T-cell (primary cell): ENCODE data around the gene LCN2. TPM values are rescaled to one million over a fixed set of nuclear protein-coding genes. Genes with fewer than 3 reads are reported as not detected.

Source experiments
- ATAC-seq, 4 experiments: fragments of 200-7000 bp in 3 of 4; fragments of 150-1000 bp in 1 of 4; cut with Tn5 transposase; replicated peaks in 1 of 4; 1 replicate in 3 of 4; 2 replicates in 1 of 4; pipeline ENCODE4 v1.10.0; 2021; ENCODE audit warnings: moderate library complexity in 3 of 4, mild to moderate bottlenecking in 2 of 4, moderate number of reproducible peaks in 1 of 4
- CTCF ChIA-PET, 2 donors: fragments of 300-600 bp; sonication (Branson Sonifier 250); formaldehyde crosslinking; loops; one replicate each; lab custom pipeline; 2022; ENCODE audit warnings: antibody characterized with exemption in 2 of 2; lab: Charles Lee
- POLR2A ChIA-PET, 2 donors: fragments of 300-600 bp; sonication (Branson Sonifier 250); formaldehyde crosslinking; loops; one replicate each; lab custom pipeline; 2022; ENCODE audit warnings: antibody characterized with exemption in 2 of 2; lab: Charles Lee
- DNase-seq, 35 experiments: peaks; one replicate each; pipeline versions ENCODE4 v3.0.0 to v3.0.0-alpha.2; 2013 to 2023
- H3K27ac ChIP-seq: one replicate; pipeline ENCODE4 v1.5.1; 2013; ENCODE audit warnings: low read length
- H3K27me3 ChIP-seq, 2 experiments: replicated peaks in 1 of 2; 1 replicate in 1 of 2; 2 replicates in 1 of 2; pipeline versions ENCODE4 v1.6.1 to v1.7.0; 2013; ENCODE audit warnings: low read length in 1 of 2, mixed read lengths in 1 of 2; ENCODE audit not compliant: control insufficient read depth in 2 of 2, insufficient read depth in 2 of 2; ENCODE audit errors: extremely low read depth in 1 of 2
- H3K36me3 ChIP-seq, 2 donors: 1 replicate in 1 of 2; 2 replicates in 1 of 2; pipeline versions ENCODE4 v1.6.1 to v1.7.0; 2013; ENCODE audit warnings: low read length in 1 of 2; ENCODE audit not compliant: control insufficient read depth in 2 of 2, insufficient read depth in 1 of 2; ENCODE audit errors: extremely low read depth in 1 of 2
- H3K4me1 ChIP-seq, 2 experiments: 1 replicate in 1 of 2; 2 replicates in 1 of 2; pipeline versions ENCODE4 v1.6.1 to v1.7.0; 2013; ENCODE audit warnings: low read length in 2 of 2, mixed read lengths in 1 of 2; ENCODE audit not compliant: insufficient read depth in 2 of 2, control insufficient read depth in 1 of 2; ENCODE audit errors: extremely low read depth in 1 of 2
- H3K4me3 ChIP-seq, 2 donors: 1 replicate in 1 of 2; 2 replicates in 1 of 2; pipeline versions ENCODE4 v1.5.1 to v1.7.0; 2013; ENCODE audit warnings: mild to moderate bottlenecking in 2 of 2, low read length in 1 of 2, moderate library complexity in 1 of 2; ENCODE audit not compliant: control insufficient read depth in 1 of 2; ENCODE audit errors: extremely low read depth in 1 of 2
- H3K9me3 ChIP-seq: 2 replicates; pipeline ENCODE4 v1.7.0; 2013
- H3K27ac Mint-ChIP-seq, 2 donors: one replicate each; pipeline ENCODE4 v1.8.0; 2020 to 2021; ENCODE audit warnings: mild to moderate bottlenecking in 2 of 2, mixed read lengths in 2 of 2
- H3K27me3 Mint-ChIP-seq, 2 donors: one replicate each; pipeline ENCODE4 v1.8.0; 2021 to 2022; ENCODE audit warnings: mixed read lengths in 2 of 2
- H3K36me3 Mint-ChIP-seq: one replicate; pipeline ENCODE4 v1.8.0; 2021; ENCODE audit warnings: mixed read lengths
- H3K4me1 Mint-ChIP-seq, 3 donors: one replicate each; pipeline ENCODE4 v1.8.0; 2020 to 2022; ENCODE audit warnings: mixed read lengths in 3 of 3, mild to moderate bottlenecking in 1 of 3
- H3K4me3 Mint-ChIP-seq, 3 donors: one replicate each; pipeline ENCODE4 v1.8.0; 2020 to 2022; ENCODE audit warnings: mild to moderate bottlenecking in 3 of 3, mixed read lengths in 3 of 3, moderate library complexity in 3 of 3
- H3K9me3 Mint-ChIP-seq, 3 donors: one replicate each; pipeline ENCODE4 v1.8.0; 2020 to 2022; ENCODE audit warnings: mixed read lengths in 3 of 3
- WGBS: methylation state at CpG from one replicate; pipeline ENCODE4 v1.1.5; 2013; ENCODE audit warnings: missing lambda C conversion rate; ENCODE audit not compliant: insufficient coverage; 5-methylcytosine and 5-hydroxymethylcytosine counted together
- total RNA-seq, 35 experiments: library from RNA in 6 of 35; stranded (reverse) in 6 of 35; fragments of 120-200 nt in 1 of 35; gene quantifications; one replicate each; pipeline versions ENCODE4 v1.2.1 to v1.2.4 and lab custom pipeline; 2013 to 2026

Gene LCN2
- total RNA-seq, 5 donors from 2014 or later (not counting 1 experiment from before 2014, with no cell fraction given): not detected

DNA sequence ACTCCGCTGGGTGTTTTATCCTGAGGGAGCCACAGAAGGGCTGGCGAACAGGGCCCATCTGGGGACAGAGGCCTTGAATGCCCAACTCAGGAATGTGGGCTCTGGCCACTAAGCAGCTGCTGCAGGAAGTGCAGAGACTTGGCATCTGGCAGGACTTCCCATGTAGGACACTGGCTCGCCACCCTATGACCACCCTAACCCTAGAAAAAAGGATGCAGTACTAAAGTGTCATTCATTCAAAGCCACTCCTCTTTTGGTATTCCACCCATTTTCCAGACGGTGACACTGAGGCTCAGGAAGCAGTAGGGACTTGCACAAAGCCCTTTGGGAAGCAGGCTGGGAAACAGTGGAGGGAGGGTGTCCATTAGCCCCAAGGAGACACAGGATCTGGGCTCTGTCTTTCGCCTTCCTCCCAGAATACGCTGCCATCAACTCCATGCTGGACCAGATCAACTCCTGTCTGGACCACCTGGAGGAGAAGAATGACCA lies 13.8 kb downstream of the LCN2 start:
- DNase-seq: no peak
- WGBS: 98% methylated on average over 4 of the region's 6 CpGs
- peak overlapping the region; percentile 48 to 58 for H3K27ac Mint-ChIP-seq
- H3K4me1 Mint-ChIP-seq: peaks cover 23 to 25% (median 24%) of the 10 kb centered on the region in 3 donors
- peaks cover 21% of the 10 kb centered on the region for H3K36me3 Mint-ChIP-seq
- H3K27ac ChIP-seq: no peak overlapping the region
- no peaks in the 10 kb centered on the region for H3K9me3 Mint-ChIP-seq
- H3K27me3 Mint-ChIP-seq: no peaks in the 10 kb centered on the region
- ChIA-PET CTCF (no interaction called here), POLR2A (no interaction called here)
- no peak overlapping the region for H3K4me3 ChIP-seq
- H3K36me3 ChIP-seq: peaks cover 17 to 42% of the 10 kb centered on the region in 2 donors
- no peak for ATAC-seq
- peaks cover 2 to 21% of the 10 kb centered on the region in 2 experiments for H3K4me1 ChIP-seq
- H3K27me3 ChIP-seq: no peaks in the 10 kb centered on the region
- H3K9me3 ChIP-seq: no peaks in the 10 kb centered on the region
- no peak overlapping the region for H3K4me3 Mint-ChIP-seq

DNA sequence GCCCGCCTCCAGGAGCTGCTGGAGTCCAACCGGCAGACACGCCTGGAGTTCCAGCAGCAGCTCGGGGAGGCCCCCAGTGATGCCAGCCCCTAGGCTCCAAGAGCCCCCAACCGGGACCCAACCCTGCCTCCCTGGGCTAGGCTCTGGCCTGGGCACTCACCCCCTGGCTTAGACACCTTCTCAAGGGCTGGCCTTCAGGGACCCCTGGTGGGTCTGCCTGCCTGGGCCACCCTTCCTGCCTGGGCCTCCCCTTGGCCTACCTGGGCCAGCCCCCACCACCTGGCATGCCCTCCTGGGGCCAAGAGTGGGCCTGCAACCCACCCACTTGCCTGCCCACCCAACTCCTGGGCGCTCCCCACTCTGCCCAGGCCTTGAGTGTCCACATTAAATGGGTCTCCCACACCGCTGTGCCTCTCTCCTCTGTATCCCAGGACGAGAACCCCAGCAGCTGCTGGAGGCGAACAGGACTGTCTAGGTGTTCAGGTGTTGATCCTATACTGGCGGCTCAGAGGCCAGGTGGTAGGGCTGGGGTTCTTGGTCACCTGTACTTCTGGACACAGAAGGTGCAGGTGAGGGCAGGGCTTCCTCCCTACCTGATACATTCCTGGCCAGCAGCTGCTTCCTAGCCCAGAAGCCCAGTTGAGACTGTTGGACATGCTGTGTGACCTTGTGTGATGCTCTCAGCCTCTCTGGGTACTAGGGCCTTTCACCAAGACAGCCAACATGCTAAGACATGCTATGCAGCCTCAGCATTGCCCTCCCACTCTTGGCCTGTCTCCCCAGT lies 14.5 kb downstream of the LCN2 start:
- Mint-ChIP-seq H3K4me1 (peaks cover 23 to 25% (median 24%) of the 10 kb centered on the region in 3 donors), H3K27ac (no peak overlapping the region), H3K4me3 (no peak overlapping the region), H3K27me3 (no peaks in the 10 kb centered on the region), H3K36me3 (peaks cover 23% of the 10 kb centered on the region), H3K9me3 (no peaks in the 10 kb centered on the region)
- DNase-seq: no peak
- Histone ChIP-seq H3K4me3 (no peak overlapping the region), H3K36me3 (peaks cover 17 to 47% of the 10 kb centered on the region in 2 donors), H3K4me1 (peaks cover 2 to 21% of the 10 kb centered on the region in 2 experiments), H3K27ac (no peak overlapping the region), H3K9me3 (no peaks in the 10 kb centered on the region), H3K27me3 (no peaks in the 10 kb centered on the region)
- POLR2A ChIA-PET: no interaction called here
- no peak for ATAC-seq
- CTCF ChIA-PET: no interaction called here
- 97% methylated on average over 8 of the region's 10 CpGs for WGBS

DNA sequence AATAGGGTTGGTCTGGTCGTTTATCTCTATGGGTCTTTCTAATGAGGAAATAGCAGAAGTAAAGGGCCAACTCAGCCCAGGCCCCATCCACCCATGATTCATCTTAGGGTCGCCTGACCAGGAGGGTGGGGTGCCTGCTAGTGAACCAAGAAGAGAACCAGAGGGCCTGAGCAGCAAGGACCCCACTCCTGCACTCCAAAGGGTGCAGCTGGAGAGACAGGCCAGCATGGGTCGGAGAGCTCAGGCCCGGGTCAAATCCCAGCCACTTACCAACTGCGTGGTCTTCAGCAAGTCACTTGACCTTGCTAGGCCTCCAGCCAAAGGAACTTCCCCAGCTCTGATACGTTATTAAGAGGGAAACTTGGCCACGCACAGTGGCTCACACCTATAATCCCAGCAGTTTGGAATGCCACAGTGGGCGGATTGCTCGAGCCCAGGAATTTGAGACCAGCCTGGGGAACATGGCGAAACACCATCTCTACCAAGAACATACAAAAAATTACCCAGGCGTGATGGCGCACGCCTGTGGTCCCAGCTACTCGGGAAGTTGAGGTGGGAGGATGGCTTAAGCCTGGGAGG lies 15.1 kb downstream of the LCN2 start:
- H3K9me3 ChIP-seq: no peaks in the 10 kb centered on the region
- no peaks in the 10 kb centered on the region for H3K27me3 Mint-ChIP-seq
- WGBS: 96% methylated on average over 9 of the region's 14 CpGs
- DNase-seq: no peak
- H3K4me3 Mint-ChIP-seq: no peak overlapping the region
- peaks cover 29% of the 10 kb centered on the region for H3K36me3 Mint-ChIP-seq
- no peak overlapping the region for H3K27ac ChIP-seq
- peaks cover 20 to 21% (median 21%) of the 10 kb centered on the region in 3 donors for H3K4me1 Mint-ChIP-seq
- ATAC-seq: no peak
- POLR2A ChIA-PET: no interaction called here
- peak overlapping the region in 1 of 2 donors; percentile 17 for H3K27ac Mint-ChIP-seq
- H3K9me3 Mint-ChIP-seq: no peaks in the 10 kb centered on the region
- peaks cover 2 to 18% of the 10 kb centered on the region in 2 experiments for H3K4me1 ChIP-seq
- H3K36me3 ChIP-seq: peaks cover 20 to 54% of the 10 kb centered on the region in 2 donors
- CTCF ChIA-PET: no interaction called here
- no peak overlapping the region for H3K4me3 ChIP-seq
- no peaks in the 10 kb centered on the region for H3K27me3 ChIP-seq

DNA sequence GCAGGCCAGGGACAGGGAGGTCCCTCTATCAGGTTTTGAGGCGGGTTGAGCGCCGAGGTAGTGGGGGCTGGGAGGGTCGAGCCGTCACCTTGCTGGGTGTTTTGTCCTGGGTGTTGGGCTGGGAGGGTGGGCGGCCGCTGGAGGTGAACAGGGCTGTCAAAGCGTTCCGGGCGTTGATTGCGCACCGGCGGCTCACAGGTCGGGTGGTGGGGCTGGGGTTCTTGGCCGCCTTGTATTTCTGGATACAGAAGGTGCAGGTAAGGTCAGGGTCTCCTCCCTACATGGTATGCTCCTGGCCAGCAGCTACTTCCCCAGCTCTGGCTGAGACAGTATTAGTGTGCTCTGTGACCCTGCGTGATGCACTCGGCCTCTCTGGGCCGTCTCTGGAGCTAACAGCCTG lies 16.9 kb downstream of the LCN2 start:
- Mint-ChIP-seq H3K27ac (no peak overlapping the region), H3K4me1 (peaks cover 12 to 14% (median 14%) of the 10 kb centered on the region in 3 donors), H3K4me3 (no peak overlapping the region), H3K27me3 (no peaks in the 10 kb centered on the region), H3K36me3 (peaks cover 39% of the 10 kb centered on the region), H3K9me3 (no peaks in the 10 kb centered on the region)
- ATAC-seq: no peak
- Histone ChIP-seq H3K4me1 (peaks cover 0 to 4% of the 10 kb centered on the region in 2 experiments), H3K27me3 (no peaks in the 10 kb centered on the region), H3K36me3 (peaks cover 28 to 63% of the 10 kb centered on the region in 2 donors), H3K9me3 (no peaks in the 10 kb centered on the region), H3K4me3 (no peak overlapping the region), H3K27ac (no peak overlapping the region)
- CTCF ChIA-PET: no interaction called here
- POLR2A ChIA-PET: no interaction called here
- DNase-seq: no peak
- 96% methylated on average over 12 of the region's 18 CpGs for WGBS

DNA sequence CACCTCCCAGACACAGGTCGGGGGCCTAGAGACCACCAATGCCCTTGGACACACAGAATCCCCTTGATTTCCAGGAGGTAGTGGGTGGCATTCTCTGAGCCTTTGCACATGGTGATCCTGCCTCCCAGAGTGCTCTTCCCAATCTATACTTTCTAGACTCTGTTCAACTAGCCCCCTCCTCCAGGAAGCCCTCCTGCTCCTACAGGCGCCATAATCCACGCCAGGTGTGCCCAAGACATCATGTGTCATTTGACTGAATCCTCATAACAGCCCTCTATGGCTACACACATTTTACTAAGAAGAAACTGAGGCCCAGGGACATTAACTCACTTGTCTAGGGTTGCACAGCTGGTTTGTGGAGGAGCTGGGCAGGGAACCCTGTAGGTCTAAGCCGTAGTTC lies 18.0 kb downstream of the LCN2 start:
- H3K36me3 Mint-ChIP-seq: peaks cover 38% of the 10 kb centered on the region
- H3K4me3 Mint-ChIP-seq: no peak overlapping the region
- POLR2A ChIA-PET: no interaction called here
- Histone ChIP-seq H3K9me3 (no peaks in the 10 kb centered on the region), H3K36me3 (peaks cover 28 to 63% of the 10 kb centered on the region in 2 donors), H3K27me3 (no peaks in the 10 kb centered on the region), H3K27ac (no peak overlapping the region), H3K4me1 (no peaks in the 10 kb centered on the region), H3K4me3 (no peak overlapping the region)
- peaks cover 5 to 7% (median 5%) of the 10 kb centered on the region in 3 donors for H3K4me1 Mint-ChIP-seq
- H3K27me3 Mint-ChIP-seq: no peaks in the 10 kb centered on the region
- DNase-seq (no peak), ATAC-seq (no peak)
- no peaks in the 10 kb centered on the region for H3K9me3 Mint-ChIP-seq
- WGBS: 94% methylated on average over 3 of the region's 4 CpGs
- CTCF ChIA-PET: no interaction called here
- H3K27ac Mint-ChIP-seq: no peak overlapping the region

DNA sequence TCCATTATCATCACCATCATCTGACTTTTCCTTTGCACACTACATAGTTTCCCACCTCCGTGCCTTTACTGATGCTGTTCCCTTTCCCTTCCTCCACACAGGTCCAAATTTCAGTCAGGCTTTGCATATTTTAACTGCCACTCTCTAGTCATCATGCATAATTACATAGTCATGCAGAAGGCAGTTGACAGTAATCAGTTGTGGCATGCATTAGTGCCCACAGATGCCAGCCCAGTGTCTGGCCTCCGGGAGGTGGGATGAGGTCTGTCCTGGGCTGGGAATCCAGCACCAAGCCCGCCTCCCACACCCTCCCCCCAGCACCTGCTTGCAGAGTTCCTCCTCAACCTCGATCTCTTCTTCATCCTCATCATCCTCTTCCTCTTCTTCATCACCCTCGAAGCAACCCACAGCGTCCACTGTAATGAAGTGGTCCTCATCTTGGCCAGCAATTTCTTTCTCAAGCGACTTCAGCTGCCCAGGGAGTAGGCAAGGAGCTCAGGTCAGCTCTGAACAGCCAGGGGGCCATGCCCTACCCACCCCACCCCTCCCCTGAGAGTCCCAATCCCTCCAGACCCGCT lies 19.6 kb downstream of the LCN2 start:
- ChIA-PET POLR2A (no interaction called here), CTCF (no interaction called here)
- Mint-ChIP-seq H3K27me3 (no peaks in the 10 kb centered on the region), H3K27ac (peak overlapping the region in 1 of 2 donors; percentile 11), H3K4me1 (no peaks in the 10 kb centered on the region), H3K36me3 (peaks cover 32% of the 10 kb centered on the region), H3K9me3 (no peaks in the 10 kb centered on the region), H3K4me3 (no peak overlapping the region)
- DNase-seq (no peak), ATAC-seq (no peak)
- 96% methylated on average over 6 of the region's 8 CpGs for WGBS
- no peaks in the 10 kb centered on the region for H3K9me3 ChIP-seq
- H3K4me1 ChIP-seq: no peaks in the 10 kb centered on the region
- peaks cover 28 to 55% of the 10 kb centered on the region in 2 donors for H3K36me3 ChIP-seq
- H3K27ac ChIP-seq: no peak overlapping the region
- no peak overlapping the region for H3K4me3 ChIP-seq
- H3K27me3 ChIP-seq: no peaks in the 10 kb centered on the region
